HCT116 (cell line): ENCODE results near the gene C22orf39.

Source experiments
- EGR1 ChIP-seq: IDR thresholded peaks from 2 replicates; pipeline ENCODE4 v1.6.1; 2012; ENCODE audit warnings: low read depth
- TF ChIP-seq, protein P1 (sequence below), 3 experiments: fragments of 200-600 bp in 1 of 3; sonication (generic) in 1 of 3; IDR thresholded peaks in 2 of 3; conservative IDR thresholded peaks in 1 of 3; 2 replicates each; pipeline ENCODE4 v1.5.1; 2012 to 2017; ENCODE audit warnings: low read depth in 2 of 3, low read length in 2 of 3, antibody characterized with exemption in 1 of 3, borderline replicate concordance in 1 of 3, control low read depth in 1 of 3, mild to moderate bottlenecking in 1 of 3, mixed read lengths in 1 of 3, mixed run types in 1 of 3, moderate library complexity in 1 of 3; ENCODE audit not compliant: insufficient read depth in 1 of 3

DNA sequence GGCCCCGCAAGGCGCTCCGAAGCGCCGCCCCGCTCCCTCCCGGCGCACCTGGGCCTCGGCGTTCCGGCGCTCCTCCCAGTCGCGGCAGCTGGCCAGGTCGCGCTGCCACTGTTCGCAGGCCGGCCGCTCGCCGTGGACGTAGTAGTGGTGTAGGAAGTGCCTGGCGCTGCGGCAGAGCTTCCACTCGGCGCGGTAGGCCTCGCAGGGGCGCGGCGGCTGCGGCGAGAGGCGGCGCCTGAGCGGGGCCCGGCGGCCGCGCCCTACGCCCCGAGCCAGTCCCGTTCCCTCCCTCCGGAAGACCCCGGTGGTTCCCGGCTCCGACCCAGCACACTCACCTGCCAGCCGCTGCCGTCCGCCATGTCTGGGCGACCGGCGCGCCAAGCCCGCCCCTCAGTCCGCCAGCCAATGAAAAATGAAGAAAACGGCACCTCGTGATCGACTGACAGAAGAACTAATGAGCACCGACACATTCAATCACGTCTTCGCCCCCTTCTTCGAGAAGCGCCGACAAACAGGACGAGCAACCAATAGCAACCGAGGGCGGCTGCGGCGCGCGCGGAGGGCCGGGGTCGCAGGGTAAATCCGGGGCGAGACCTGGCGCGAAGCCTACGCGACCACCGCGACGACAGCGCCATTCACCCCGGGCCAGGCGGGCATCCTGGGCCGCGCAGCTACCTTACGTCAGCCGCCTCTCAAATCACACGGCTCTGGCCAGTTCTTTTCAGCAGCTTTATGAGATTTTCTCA, at the start of gene C22orf39:
- TF ChIP-seq, protein P1, sequence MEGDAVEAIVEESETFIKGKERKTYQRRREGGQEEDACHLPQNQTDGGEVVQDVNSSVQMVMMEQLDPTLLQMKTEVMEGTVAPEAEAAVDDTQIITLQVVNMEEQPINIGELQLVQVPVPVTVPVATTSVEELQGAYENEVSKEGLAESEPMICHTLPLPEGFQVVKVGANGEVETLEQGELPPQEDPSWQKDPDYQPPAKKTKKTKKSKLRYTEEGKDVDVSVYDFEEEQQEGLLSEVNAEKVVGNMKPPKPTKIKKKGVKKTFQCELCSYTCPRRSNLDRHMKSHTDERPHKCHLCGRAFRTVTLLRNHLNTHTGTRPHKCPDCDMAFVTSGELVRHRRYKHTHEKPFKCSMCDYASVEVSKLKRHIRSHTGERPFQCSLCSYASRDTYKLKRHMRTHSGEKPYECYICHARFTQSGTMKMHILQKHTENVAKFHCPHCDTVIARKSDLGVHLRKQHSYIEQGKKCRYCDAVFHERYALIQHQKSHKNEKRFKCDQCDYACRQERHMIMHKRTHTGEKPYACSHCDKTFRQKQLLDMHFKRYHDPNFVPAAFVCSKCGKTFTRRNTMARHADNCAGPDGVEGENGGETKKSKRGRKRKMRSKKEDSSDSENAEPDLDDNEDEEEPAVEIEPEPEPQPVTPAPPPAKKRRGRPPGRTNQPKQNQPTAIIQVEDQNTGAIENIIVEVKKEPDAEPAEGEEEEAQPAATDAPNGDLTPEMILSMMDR (IDR thresholded peaks at IDR 0.05 in 2 of 3, conservative IDR thresholded peaks at IDR 0.05 in 1 of 3; ENCODE audit: borderline replicate concordance in 1 of 3, insufficient read depth in 1 of 3, low read depth in 2 of 3, low read length in 2 of 3) = no peak
- TF ChIP-seq EGR1 = no peak
